ENCODE results near the gene KCNH6.

KCNH6 gene, protein sequence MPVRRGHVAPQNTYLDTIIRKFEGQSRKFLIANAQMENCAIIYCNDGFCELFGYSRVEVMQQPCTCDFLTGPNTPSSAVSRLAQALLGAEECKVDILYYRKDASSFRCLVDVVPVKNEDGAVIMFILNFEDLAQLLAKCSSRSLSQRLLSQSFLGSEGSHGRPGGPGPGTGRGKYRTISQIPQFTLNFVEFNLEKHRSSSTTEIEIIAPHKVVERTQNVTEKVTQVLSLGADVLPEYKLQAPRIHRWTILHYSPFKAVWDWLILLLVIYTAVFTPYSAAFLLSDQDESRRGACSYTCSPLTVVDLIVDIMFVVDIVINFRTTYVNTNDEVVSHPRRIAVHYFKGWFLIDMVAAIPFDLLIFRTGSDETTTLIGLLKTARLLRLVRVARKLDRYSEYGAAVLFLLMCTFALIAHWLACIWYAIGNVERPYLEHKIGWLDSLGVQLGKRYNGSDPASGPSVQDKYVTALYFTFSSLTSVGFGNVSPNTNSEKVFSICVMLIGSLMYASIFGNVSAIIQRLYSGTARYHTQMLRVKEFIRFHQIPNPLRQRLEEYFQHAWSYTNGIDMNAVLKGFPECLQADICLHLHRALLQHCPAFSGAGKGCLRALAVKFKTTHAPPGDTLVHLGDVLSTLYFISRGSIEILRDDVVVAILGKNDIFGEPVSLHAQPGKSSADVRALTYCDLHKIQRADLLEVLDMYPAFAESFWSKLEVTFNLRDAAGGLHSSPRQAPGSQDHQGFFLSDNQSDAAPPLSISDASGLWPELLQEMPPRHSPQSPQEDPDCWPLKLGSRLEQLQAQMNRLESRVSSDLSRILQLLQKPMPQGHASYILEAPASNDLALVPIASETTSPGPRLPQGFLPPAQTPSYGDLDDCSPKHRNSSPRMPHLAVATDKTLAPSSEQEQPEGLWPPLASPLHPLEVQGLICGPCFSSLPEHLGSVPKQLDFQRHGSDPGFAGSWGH

DNA sequence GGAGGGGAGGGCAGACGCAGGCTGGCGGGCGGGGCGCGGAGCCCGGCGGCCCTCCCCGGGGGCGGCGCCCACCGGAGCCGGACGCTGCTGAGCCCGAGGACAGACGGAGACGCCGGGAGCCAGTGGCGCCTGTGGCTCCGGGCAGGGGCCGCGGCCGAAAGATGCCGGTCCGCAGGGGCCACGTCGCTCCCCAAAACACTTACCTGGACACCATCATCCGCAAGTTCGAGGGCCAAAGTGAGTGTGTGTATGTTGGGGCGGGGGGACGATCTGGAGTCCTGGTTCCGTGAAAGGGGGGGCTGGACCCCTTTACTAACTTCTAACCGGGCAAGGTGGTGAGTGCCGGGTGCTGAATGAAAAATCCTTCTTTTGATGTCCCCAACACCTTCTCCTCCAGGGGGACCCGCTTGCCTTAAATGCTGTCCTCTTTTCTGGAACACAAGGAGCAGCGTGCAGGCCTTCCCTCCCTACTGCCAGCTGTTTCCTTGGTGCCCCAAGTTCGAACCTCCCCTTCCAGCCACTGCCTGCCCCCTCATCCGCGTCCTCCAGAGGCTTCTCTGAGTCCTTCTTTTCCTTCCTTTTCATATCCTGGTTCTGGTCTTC, at the start of gene KCNH6:
Gene KCNH6, plus strand, starts transcription at position 106 of the 603 bp plus-strand sequence. Its CDS starts 56 bp downstream, at position 162.
- DNase-seq (ENCODE audit: low read depth) = no peak

DNA sequence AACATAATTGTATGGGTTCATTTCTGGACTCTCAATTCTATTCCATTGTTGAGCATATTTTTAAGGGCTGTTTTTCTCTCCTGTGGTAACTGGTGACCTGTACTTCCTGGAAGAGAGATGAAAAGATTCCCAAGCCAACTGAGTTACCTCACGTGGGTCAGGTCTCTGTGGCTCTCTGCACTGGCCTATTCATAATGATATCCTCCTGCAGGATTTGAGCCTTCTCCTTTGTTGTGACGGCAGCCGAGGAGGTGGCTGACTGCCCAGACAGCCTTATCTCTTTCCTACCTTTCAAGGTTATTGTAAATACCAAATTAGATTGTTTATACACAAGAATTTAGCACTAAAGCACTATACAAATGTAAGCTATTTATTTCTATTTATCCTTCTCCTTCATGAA, 49.0 kb upstream of the KCNH6 start:
- no peak for DNase-seq (ENCODE audit: low read depth)

DNA sequence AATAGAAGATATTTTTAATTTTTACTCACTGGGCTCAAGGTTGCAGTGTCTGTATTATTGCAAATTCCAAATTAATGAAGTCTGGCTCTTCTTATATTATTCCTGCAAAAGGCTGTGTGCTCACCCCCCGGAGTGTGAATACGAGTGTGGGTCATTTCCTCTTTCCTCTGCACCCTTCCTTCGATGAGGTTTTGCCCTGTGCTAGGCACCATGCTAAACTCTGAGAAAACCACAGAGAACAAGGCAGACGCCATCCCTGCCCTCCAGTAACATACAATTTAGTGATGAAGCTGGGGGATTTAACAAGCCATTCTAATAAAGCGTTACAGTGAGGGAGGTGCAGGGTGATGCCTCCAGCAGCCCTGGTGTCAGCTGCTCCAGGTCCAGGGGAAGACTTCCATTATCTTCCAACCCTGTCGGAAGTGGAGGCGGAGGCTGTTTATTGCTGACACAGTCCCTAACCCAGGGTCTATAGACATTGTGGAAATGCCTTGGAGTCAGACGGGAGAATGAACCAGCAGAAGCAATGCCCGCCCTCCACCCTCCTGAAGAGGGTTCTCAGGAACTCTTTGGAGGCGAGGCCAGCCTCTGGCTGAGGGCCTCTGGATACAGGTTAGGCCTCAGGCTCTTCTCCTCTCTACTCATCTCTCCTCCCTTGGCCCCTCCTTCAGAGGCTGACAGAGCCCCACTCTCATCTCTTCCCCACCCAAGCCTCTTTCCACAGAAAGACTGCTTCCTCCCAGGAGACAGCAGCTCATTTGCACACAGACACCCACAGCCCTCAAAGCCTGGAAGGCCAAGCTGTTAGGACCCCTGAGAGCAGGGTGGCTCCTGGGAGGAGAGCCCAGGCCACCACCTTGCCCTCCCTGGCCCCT, 48.3 kb upstream of the KCNH6 start:
- DNase-seq (ENCODE audit: low read depth) = no peak

DNA sequence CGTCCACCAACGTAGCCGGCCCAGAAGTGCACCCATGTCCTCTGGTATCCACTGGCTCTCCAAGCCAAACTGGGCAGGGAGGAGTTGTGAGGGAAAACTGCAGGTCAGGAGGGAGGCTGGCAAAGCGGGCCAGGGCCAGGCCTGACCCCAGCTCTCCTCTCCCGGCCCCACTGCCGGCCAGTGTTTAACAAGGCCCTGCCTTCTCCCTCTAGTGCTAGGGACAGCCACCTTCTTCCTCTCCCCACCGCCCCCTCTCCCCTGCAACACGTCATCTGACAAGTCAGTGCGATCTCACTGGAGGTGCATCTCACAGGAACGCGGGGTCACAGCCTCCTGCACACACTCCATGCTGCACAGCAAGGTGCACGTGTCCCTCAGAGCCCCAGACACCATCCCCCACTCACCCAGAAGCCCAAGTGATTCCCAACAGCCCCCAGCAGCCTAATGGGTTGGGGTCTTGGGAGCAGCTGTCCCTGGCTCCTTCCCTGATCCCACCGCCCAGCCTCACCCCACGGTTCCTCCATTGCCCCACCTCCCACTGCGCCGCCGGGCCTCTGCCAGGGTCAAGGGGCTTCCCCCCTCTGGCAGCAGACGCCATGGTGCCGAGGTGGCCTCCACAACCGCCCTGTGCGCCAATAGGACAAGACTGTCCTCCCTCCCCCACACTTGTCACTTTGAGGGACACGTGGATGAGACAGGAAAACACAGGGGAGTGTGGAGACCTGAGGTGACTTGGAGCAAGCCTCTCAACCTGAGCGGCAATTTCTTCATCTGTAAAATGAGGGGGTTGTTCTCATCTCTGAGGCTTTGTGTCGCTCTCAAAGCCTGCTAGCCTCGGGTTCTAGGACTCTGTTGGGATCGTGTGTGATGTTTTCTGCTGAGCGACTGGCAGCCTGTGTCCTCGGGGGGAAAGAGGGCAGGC, 47.4 kb upstream of the KCNH6 start:
- DNase-seq (ENCODE audit: low read depth) = no peak

DNA sequence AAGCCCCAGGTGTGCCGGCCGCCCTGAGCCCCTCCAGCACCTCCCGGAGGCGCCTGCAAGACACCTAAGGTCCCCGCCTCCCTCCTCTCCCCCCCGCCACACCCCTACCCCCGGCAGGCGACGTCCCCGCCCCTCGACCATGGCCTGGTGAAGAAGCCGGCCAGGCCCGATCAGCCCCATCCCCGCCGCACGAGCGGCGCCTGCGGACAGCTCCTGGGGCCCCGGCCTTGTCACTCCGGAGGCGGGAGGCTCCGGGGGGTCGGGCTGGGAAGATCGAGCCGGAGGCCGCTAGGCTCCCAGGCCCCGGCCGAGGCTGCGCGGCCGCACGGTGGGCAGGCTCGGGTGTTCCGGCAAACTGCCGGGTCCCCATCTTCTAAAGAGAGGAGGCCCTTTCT, 46.7 kb upstream of the KCNH6 start:
- DNase-seq (ENCODE audit: low read depth) = no peak

DNA sequence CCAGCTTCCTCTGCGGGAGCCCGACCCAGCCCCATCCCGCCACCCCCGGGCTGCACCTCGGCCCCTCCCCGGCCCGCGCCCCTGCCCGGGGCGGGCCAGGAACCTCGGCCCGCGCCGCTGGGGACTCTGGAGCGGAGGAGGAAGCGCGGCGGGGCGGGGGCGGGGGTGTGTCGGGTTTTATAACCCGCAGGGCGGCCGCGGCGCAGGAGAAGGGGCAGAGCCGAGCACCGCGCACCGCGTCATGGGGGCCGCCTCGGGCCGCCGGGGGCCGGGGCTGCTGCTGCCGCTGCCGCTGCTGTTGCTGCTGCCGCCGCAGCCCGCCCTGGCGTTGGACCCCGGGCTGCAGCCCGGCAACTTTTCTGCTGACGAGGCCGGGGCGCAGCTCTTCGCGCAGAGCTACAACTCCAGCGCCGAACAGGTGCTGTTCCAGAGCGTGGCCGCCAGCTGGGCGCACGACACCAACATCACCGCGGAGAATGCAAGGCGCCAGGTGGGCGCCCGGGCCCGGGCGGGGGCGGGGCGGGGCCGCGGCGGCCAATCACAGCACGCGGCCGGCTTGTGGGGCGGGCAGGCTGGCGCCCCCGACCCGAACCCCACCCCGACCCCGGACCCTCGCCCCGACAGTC, 46.2 kb upstream of the KCNH6 start, which contains the start of gene ACE:
Gene ACE, plus strand, starts transcription at position 208 of the 626 bp plus-strand sequence. Its CDS starts 34 bp downstream, at position 242.
- DNase-seq (ENCODE audit: low read depth) = peak; percentile 38

DNA sequence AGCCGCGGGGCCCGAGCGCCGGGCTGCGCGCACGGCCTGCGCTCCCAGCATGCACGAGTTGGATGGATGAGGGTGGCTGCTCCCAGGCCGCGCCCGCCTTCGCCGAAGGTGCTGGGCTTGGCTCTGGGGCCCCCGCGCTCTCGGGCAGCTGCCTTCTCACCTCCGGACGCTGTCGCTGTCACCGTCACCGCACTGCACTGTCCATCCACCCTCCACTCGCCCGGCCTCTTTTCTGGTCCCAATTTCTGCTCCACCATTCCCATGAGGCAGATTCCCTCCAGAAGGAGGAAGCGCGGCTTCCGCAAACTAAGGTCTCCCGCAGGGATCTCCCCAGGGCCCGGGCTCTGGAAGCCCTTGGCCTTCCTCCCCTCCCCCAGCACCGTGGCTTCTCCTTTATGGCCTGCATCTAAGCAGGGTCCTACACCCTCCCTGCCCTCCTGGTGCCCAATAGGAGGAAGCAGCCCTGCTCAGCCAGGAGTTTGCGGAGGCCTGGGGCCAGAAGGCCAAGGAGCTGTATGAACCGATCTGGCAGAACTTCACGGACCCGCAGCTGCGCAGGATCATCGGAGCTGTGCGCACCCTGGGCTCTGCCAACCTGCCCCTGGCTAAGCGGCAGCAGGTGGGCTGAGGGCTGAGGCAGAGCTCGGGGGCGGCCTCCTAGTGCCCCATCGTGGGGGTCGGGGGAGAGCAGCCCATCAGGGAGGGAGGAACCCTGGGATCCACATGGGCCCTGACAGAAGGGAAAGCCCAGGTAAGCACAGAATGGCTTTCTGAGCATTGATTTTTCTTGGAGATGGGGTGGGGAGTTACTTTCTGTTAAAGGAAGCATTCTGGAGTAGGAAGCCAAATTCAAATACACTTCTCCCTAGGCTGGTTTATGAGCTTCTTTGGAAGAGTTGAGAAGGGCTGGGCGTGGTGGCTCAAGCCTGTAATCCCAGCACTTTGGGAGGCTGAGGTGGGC, 45.4 kb upstream of the KCNH6 start:
- no peak for DNase-seq (ENCODE audit: low read depth)

DNA sequence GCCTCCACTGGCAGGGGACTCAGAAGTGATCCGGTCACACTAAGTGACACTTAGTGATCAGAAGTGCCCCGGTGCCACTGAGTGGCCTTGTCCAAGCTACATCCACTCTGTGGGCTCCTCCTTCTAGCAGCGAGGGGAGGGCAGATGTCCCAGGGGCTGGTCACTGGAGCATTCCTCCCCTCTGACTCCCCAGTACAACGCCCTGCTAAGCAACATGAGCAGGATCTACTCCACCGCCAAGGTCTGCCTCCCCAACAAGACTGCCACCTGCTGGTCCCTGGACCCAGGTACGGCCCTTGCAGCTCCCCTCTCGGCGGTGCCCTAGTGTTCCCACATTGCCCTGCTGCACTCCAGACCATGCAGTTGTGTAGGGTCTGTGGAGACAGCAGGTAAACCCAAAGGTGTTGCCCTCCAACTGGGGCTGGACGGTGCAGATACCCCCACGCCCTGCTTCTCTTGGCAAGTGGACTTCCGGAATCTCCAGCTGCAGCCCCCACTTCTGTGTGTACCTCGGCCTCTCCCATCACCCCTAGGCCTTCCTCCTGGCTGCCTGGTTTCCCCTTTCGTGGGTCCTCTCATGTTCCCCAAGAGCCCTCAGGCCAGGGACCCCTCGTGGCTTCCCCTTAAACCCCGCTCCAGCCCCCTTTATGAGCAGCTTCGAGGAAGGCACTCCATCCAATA, 44.2 kb upstream of the KCNH6 start:
- DNase-seq (ENCODE audit: low read depth) = peak; percentile 64

DNA sequence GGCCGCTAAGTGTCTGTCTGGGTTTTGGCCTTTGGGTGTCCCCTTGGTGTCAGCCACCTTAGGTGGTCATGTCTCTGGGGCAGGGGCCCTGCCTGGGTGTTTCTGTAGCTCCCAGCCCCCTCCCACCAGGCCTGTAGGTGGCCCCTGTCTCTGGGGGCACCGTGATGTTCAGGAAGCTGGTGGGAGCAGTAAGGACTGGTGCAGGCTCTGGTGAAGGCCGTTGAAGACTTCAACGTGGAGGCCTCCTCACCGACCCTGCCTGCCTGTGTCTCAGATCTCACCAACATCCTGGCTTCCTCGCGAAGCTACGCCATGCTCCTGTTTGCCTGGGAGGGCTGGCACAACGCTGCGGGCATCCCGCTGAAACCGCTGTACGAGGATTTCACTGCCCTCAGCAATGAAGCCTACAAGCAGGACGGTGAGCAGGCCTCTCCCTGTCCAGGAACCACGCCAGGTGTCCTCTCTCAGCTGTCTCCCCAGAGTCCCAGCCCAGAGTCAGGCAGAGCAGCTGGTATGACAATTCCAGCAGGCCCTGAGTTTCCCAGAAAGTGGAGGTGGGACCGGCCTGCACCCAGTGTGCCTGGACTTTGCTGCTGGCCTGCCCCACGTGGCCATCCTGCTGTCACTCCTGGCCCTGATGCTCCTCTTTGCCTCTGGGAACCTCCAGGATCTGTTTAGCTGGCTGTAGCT, 43.5 kb upstream of the KCNH6 start:
- no peak for DNase-seq (ENCODE audit: low read depth)

DNA sequence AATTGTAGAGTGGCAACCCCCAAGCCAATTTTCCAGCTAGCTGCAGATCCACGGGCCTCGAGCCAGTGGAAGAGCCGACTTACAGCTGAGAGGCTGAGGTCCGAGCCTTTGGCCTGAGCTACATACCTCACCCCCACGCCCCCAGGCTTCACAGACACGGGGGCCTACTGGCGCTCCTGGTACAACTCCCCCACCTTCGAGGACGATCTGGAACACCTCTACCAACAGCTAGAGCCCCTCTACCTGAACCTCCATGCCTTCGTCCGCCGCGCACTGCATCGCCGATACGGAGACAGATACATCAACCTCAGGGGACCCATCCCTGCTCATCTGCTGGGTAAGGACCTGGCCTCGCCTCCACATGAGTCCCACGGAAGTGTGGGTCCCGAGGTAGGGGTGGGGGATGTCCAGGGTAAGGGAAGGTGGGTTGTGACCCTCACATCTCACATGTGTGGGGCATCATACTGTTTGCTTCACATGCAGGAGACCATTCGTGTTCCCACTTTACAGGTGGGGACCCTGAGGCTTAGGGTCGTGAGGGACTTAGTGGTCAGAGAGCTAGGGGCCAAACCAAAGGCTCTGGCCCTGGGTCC, 42.9 kb upstream of the KCNH6 start:
- DNase-seq (ENCODE audit: low read depth) = no peak

DNA sequence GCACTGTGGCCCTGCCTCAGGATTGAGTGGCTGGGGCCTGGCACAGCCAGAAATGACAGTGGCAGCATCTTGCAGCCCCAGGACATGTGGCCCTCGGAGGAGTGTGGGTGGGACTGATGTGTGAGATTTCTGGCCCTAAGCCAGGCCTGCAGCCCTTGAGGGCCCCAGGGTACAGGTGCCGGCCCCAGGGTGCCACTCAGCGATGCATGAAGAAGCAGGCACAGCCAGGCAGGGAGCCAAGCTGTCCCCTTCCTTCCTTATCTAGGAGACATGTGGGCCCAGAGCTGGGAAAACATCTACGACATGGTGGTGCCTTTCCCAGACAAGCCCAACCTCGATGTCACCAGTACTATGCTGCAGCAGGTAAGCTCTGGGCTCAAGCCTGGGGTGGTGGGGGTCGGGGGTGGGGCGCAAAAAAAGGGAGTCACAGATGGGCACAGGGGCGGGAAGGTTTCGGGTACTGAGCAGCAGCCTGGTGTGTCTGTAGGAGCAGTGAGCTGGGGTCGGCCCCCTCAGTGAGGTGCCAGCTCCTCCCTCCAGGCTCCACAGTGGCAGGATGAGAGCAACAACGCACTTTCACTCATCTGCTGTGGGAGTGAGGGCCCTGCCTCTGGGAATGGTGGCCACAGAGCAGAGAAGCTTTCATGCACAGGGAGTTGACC, 42.2 kb upstream of the KCNH6 start:
- no peak for DNase-seq (ENCODE audit: low read depth)

DNA sequence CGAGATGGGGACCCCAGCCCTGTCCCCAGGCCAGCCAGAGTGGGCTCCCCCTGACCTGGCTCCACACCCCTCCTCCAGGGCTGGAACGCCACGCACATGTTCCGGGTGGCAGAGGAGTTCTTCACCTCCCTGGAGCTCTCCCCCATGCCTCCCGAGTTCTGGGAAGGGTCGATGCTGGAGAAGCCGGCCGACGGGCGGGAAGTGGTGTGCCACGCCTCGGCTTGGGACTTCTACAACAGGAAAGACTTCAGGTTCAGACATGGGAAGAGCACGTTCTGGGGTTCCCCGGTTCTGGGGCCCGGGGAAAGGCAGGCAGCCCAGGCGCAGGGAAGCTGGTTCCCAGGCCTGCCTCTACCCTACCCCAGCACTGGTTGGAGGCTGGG, 41.7 kb upstream of the KCNH6 start:
- no peak for DNase-seq (ENCODE audit: low read depth)

DNA sequence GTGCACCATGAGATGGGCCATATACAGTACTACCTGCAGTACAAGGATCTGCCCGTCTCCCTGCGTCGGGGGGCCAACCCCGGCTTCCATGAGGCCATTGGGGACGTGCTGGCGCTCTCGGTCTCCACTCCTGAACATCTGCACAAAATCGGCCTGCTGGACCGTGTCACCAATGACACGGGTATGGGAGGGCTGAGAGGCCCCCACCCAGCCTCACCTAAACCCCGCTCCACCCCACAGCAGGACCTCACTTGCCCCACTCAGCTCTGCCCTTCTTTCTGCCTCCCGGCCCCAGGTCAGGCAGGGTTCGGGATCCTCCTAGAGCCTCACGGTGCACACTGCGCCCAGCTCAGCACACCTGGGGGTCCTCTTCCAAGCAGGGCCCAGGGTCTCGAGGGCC, 40.6 kb upstream of the KCNH6 start:
- DNase-seq (ENCODE audit: low read depth) = no peak

DNA sequence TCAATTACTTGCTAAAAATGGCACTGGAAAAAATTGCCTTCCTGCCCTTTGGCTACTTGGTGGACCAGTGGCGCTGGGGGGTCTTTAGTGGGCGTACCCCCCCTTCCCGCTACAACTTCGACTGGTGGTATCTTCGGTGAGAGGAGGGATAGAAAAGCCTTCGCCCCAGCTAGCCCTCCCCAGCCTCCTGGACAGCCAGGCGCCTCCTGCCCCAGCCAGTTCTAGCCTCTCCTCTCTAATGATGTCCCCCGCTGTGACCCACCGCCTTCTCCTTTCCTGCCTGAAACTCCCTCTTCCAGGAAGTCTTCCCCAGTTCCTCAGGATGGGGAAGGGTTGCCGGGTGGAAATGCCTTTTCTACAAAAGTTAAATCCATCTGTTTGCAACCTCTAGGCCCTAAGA, 40.1 kb upstream of the KCNH6 start:
- no peak for DNase-seq (ENCODE audit: low read depth)

DNA sequence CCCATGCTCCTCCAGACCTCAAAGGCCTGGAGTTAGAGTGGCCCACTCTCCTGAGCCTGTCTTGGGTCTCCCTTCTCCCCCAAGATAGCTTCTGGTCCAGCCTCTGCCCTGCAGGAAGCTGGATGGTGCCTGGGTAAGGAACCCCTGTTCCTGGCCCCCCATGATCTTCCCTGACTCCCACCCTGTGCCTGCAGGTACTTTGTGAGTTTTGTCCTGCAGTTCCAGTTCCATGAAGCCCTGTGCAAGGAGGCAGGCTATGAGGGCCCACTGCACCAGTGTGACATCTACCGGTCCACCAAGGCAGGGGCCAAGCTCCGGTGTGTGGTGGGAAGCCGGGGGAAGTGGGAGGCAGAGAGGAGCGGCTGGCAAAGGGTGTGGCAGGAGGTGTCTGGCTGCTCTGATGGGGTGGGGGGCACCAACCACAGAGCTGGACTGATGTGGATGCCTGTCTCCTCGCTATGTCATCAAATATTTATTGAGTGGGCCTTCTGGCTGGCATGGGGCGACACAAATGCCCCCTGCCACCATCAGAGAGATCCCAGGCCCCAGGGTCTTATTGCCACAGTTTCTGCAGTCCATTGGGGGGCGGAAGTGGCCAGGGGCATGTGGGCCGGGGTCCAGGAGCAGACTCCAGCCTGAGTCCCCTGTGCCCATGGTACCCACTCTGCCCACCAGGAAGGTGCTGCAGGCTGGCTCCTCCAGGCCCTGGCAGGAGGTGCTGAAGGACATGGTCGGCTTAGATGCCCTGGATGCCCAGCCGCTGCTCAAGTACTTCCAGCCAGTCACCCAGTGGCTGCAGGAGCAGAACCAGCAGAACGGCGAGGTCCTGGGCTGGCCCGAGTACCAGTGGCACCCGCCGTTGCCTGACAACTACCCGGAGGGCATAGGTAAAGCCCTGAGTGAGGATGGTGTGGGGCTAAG, 39.2 kb upstream of the KCNH6 start:
- no peak for DNase-seq (ENCODE audit: low read depth)
